Fibroblast of lung (primary cell): ENCODE data around the gene ACD. TPM values are rescaled to one million over a fixed set of nuclear protein-coding genes. Genes with fewer than 3 reads are reported as not detected.

Source experiments
- DNase-seq, 2 donors: peaks; one replicate each; pipeline versions ENCODE4 v3.0.0 to v3.0.0-alpha.2; 2010; ENCODE audit warnings: low read depth in 2 of 2
- H2AFZ ChIP-seq: 2 replicates; pipeline ENCODE4 v1.5.1; 2012; ENCODE audit warnings: low read length, control low read depth, inconsistent platforms
- H3K27ac ChIP-seq: 2 replicates; pipeline ENCODE4 v1.5.1; 2011; ENCODE audit warnings: low read length, control low read depth; ENCODE audit not compliant: insufficient read depth
- H3K27me3 ChIP-seq: 2 replicates; pipeline ENCODE4 v1.5.1; 2011; ENCODE audit warnings: mild to moderate bottlenecking, low read length; ENCODE audit not compliant: control insufficient read depth, insufficient read depth
- H3K36me3 ChIP-seq: 2 replicates; pipeline ENCODE4 v1.5.1; 2011; ENCODE audit warnings: low read length; ENCODE audit not compliant: control insufficient read depth, insufficient read depth
- H3K4me1 ChIP-seq: 2 replicates; pipeline ENCODE4 v1.5.1; 2011; ENCODE audit warnings: low read length; ENCODE audit not compliant: control insufficient read depth, insufficient read depth; ENCODE audit errors: extremely low read depth
- H3K4me2 ChIP-seq: 2 replicates; pipeline ENCODE4 v1.5.1; 2011; ENCODE audit warnings: low read length, control low read depth; ENCODE audit not compliant: insufficient read depth; ENCODE audit errors: extremely low read depth
- H3K4me3 ChIP-seq, 4 experiments: fragments of 200-600 bp in 1 of 4; sonication (generic) in 1 of 4; replicated peaks in 1 of 4; 2 replicates each; pipeline ENCODE4 v1.5.1; 2011 to 2016; ENCODE audit warnings: low read length in 4 of 4, low read depth in 3 of 4, mild to moderate bottlenecking in 3 of 4, control low read depth in 2 of 4, inconsistent platforms in 1 of 4, mixed read lengths in 1 of 4; ENCODE audit not compliant: insufficient read depth in 1 of 4; ENCODE audit errors: control extremely low read depth in 1 of 4
- H3K79me2 ChIP-seq: 2 replicates; pipeline ENCODE4 v1.5.1; 2012; ENCODE audit warnings: mild to moderate bottlenecking, low read length, inconsistent platforms; ENCODE audit not compliant: control insufficient read depth, insufficient read depth
- H3K9ac ChIP-seq: 2 replicates; pipeline ENCODE4 v1.5.1; 2011; ENCODE audit warnings: mild to moderate bottlenecking, low read length, control low read depth; ENCODE audit not compliant: insufficient read depth
- H3K9me3 ChIP-seq: 2 replicates; pipeline ENCODE4 v1.5.1; 2012; ENCODE audit warnings: low read depth, low read length; ENCODE audit not compliant: control insufficient read depth, insufficient read depth
- H4K20me1 ChIP-seq: 2 replicates; pipeline ENCODE4 v1.5.1; 2011; ENCODE audit warnings: low read length; ENCODE audit not compliant: control insufficient read depth, insufficient read depth; ENCODE audit errors: extremely low read depth
- CTCF ChIP-seq, 2 donors: IDR thresholded peaks in 1 of 2; conservative IDR thresholded peaks in 1 of 2; 1 replicate in 1 of 2; 2 replicates in 1 of 2; pipeline ENCODE4 v1.5.1; 2011 to 2012; ENCODE audit warnings: low read length in 2 of 2, control low read depth in 1 of 2, inconsistent platforms in 1 of 2, low read depth in 1 of 2, mild to moderate bottlenecking in 1 of 2
- EZH2 ChIP-seq: IDR thresholded peaks from 2 replicates; pipeline ENCODE4 v1.5.1; 2012; ENCODE audit warnings: low read length, control low read depth, mild to moderate bottlenecking; ENCODE audit errors: missing control alignments
- polyA plus RNA-seq, 2 donors: library from polyadenylated mRNA; depleted of rRNA in 1 of 2; stranded (reverse) in 1 of 2; unstranded in 1 of 2; fragments of >200 nt; gene quantifications; 2 replicates each; pipeline ENCODE4 v1.2.1, GENCODE V29; 2011 to 2012; ENCODE audit warnings: missing spikeins in 1 of 2
- total RNA-seq: library from RNA; depleted of rRNA; stranded (reverse); fragments of >200 nt; gene quantifications from 2 replicates; pipeline ENCODE4 v1.2.1, GENCODE V29; 2014

ACD gene
- total and polyA plus RNA-seq, 2 donors (not counting 1 experiment from before 2014, with no cell fraction given) = 7.9 to 9.2 TPM

DNA sequence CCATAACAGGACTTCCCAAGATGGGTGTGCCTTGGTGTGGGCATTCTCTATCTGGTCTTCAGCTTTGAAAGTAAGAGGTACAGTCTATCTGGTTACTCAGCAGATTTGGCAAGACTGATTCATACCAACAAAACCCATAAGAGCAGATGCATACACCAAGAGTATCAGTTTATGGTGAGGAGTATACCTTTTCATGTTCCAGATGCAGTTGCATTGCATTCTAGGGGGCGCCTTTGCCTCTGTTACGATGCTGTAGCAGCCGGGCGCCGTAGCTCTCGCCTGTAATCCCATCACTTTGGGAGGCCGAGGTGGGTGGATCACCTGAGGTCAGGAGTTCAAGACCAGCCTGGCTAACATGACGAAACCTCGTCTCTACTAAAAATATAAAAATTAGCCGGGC, 46.3 kb downstream of the ACD start:
- no peaks in the 10 kb centered on the region for H4K20me1 ChIP-seq
- no peak overlapping the region for H2AFZ ChIP-seq
- H3K9me3 ChIP-seq = no peaks in the 10 kb centered on the region
- H3K4me1 ChIP-seq = no peaks in the 10 kb centered on the region
- H3K36me3 ChIP-seq = peaks cover 10% of the 10 kb centered on the region
- no peak for TF ChIP-seq EZH2
- TF ChIP-seq CTCF (conservative IDR thresholded peaks at IDR 0.05 in 1 of 2, IDR thresholded peaks at IDR 0.05 in 1 of 2; ENCODE audit: low read depth in 1 of 2, low read length in 2 of 2) = no peak
- no peak overlapping the region for H3K4me3 ChIP-seq
- H3K4me2 ChIP-seq = no peak overlapping the region
- H3K9ac ChIP-seq = no peak overlapping the region
- peaks cover 2% of the 10 kb centered on the region for H3K79me2 ChIP-seq
- no peak for DNase-seq
- no peaks in the 10 kb centered on the region for H3K27me3 ChIP-seq
- H3K27ac ChIP-seq = no peak overlapping the region

DNA sequence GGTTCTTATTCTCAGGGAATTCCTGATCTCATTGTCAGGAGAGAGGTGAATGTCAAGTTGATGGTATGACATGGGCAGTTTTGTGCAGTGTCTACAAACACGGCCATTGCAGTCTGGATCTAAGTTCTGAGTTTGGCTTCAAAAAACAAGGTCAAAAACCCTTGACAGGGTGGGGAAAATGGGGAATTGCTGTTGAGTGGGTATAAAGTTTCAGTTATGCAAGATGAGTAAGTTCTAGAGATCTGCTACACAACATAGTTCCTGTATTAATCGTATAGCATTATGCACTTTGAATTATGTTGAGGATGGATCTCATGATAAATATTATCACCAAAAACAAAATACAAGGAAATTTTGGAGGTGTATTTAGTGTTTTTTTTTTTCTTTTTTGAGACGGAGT, 51.7 kb downstream of the ACD start:
- no peak overlapping the region for H3K4me2 ChIP-seq
- peaks cover 6% of the 10 kb centered on the region for H3K36me3 ChIP-seq
- H3K9me3 ChIP-seq = no peaks in the 10 kb centered on the region
- H2AFZ ChIP-seq = no peak overlapping the region
- no peaks in the 10 kb centered on the region for H3K4me1 ChIP-seq
- no peak overlapping the region for H3K9ac ChIP-seq
- peaks cover 9% of the 10 kb centered on the region for H3K79me2 ChIP-seq
- H3K4me3 ChIP-seq = no peak overlapping the region
- no peaks in the 10 kb centered on the region for H4K20me1 ChIP-seq
- H3K27me3 ChIP-seq = no peaks in the 10 kb centered on the region
- no peak for DNase-seq
- TF ChIP-seq EZH2 (no peak), CTCF (conservative IDR thresholded peaks at IDR 0.05 in 1 of 2, IDR thresholded peaks at IDR 0.05 in 1 of 2; ENCODE audit: low read depth in 1 of 2, low read length in 2 of 2) (no peak)
- H3K27ac ChIP-seq = no peak overlapping the region

Other genes with a start within 250 kb of the ACD start
- gene ZDHHC1, start 243.8 kb downstream of the ACD start, total RNA-seq = 4.4 and 6.4 TPM in 2 replicates
- 2.3 and 2.7 TPM in 2 replicates for gene ZDHHC1, start 243.8 kb downstream of the ACD start, polyA plus RNA-seq
- gene HSD11B2, start 229.1 kb downstream of the ACD start, total RNA-seq = under 0.01 TPM in 1 of 2 replicates, not detected in the other
- gene HSD11B2, start 229.1 kb downstream of the ACD start, polyA plus RNA-seq = 0.09 and 0.15 TPM in 2 replicates
- 68.1 and 91.2 TPM in 2 replicates for gene ATP6V0D1, start 179.1 kb downstream of the ACD start, total RNA-seq
- gene ATP6V0D1, start 179.1 kb downstream of the ACD start, polyA plus RNA-seq = 183 and 230 TPM in 2 replicates
- not detected in 2 replicates for gene AGRP, start 176.7 kb downstream of the ACD start, total RNA-seq
- gene AGRP, start 176.7 kb downstream of the ACD start, polyA plus RNA-seq = not detected in 2 replicates
- 19.5 and 26.6 TPM in 2 replicates for gene RIPOR1, start 131.4 kb downstream of the ACD start, total RNA-seq
- gene RIPOR1, start 131.4 kb downstream of the ACD start, polyA plus RNA-seq = 13.7 and 16.0 TPM in 2 replicates
- gene CTCF, start 97.7 kb downstream of the ACD start, total RNA-seq = 20.0 and 21.1 TPM in 2 replicates
- gene CTCF, start 97.7 kb downstream of the ACD start, polyA plus RNA-seq = 20.9 and 32.6 TPM in 2 replicates
- gene CARMIL2, start 15.1 kb downstream of the ACD start, total RNA-seq = 0.17 and 0.26 TPM in 2 replicates
- gene CARMIL2, start 15.1 kb downstream of the ACD start, polyA plus RNA-seq = 0.02 and 0.07 TPM in 2 replicates
- 4.1 and 4.8 TPM in 2 replicates for gene PARD6A, start 700 bp upstream of the ACD start, total RNA-seq
- gene PARD6A, start 700 bp upstream of the ACD start, polyA plus RNA-seq = 0.36 and 1.0 TPM in 2 replicates
- gene ENKD1, start 6.5 kb upstream of the ACD start, total RNA-seq = 17.8 and 19.0 TPM in 2 replicates
- 3.2 and 3.7 TPM in 2 replicates for gene ENKD1, start 6.5 kb upstream of the ACD start, polyA plus RNA-seq
- 5.6 and 9.2 TPM in 2 replicates for gene C16orf86, start 6.6 kb upstream of the ACD start, total RNA-seq
- gene C16orf86, start 6.6 kb upstream of the ACD start, polyA plus RNA-seq = 0.63 and 0.73 TPM in 2 replicates
- 12.8 and 15.2 TPM in 2 replicates for gene GFOD2, start 59.1 kb upstream of the ACD start, total RNA-seq
- 9.2 and 10.0 TPM in 2 replicates for gene GFOD2, start 59.1 kb upstream of the ACD start, polyA plus RNA-seq
- 3.9 and 4.6 TPM in 2 replicates for gene RANBP10, start 146.3 kb upstream of the ACD start, total RNA-seq
- gene RANBP10, start 146.3 kb upstream of the ACD start, polyA plus RNA-seq = 7.1 and 8.9 TPM in 2 replicates
- gene TSNAXIP1, start 146.6 kb upstream of the ACD start, total RNA-seq = 1.2 and 1.5 TPM in 2 replicates
- gene TSNAXIP1, start 146.6 kb upstream of the ACD start, polyA plus RNA-seq = 0.30 and 0.45 TPM in 2 replicates
- gene THAP11, start 182.1 kb upstream of the ACD start, total RNA-seq = 37.7 and 42.9 TPM in 2 replicates
- gene THAP11, start 182.1 kb upstream of the ACD start, polyA plus RNA-seq = 15.8 and 16.0 TPM in 2 replicates
- 127 TPM in 2 replicates for gene NUTF2, start 186.7 kb upstream of the ACD start, total RNA-seq
- gene NUTF2, start 186.7 kb upstream of the ACD start, polyA plus RNA-seq = 310 and 410 TPM in 2 replicates
- 15.4 and 23.1 TPM in 2 replicates for gene CENPT, start 187.4 kb upstream of the ACD start, total RNA-seq
- 30.2 and 40.2 TPM in 2 replicates for gene CENPT, start 187.4 kb upstream of the ACD start, polyA plus RNA-seq
- 38.0 and 49.4 TPM in 2 replicates for gene EDC4, start 212.8 kb upstream of the ACD start, total RNA-seq
- 27.4 and 35.0 TPM in 2 replicates for gene EDC4, start 212.8 kb upstream of the ACD start, polyA plus RNA-seq
- 0.17 TPM in 1 of 2 replicates, not detected in the other for gene NRN1L, start 224.6 kb upstream of the ACD start, total RNA-seq
- 0.09 and 0.10 TPM in 2 replicates for gene NRN1L, start 224.6 kb upstream of the ACD start, polyA plus RNA-seq
- 11.8 and 13.4 TPM in 2 replicates for gene PSKH1, start 233.0 kb upstream of the ACD start, total RNA-seq
- gene PSKH1, start 233.0 kb upstream of the ACD start, polyA plus RNA-seq = 14.2 and 15.4 TPM in 2 replicates